ENCODE results near the gene PAX8.
A peak's percentile ranks its signal among the peaks of the same experiment; 100 is the strongest.

PAX8 gene

DNA sequence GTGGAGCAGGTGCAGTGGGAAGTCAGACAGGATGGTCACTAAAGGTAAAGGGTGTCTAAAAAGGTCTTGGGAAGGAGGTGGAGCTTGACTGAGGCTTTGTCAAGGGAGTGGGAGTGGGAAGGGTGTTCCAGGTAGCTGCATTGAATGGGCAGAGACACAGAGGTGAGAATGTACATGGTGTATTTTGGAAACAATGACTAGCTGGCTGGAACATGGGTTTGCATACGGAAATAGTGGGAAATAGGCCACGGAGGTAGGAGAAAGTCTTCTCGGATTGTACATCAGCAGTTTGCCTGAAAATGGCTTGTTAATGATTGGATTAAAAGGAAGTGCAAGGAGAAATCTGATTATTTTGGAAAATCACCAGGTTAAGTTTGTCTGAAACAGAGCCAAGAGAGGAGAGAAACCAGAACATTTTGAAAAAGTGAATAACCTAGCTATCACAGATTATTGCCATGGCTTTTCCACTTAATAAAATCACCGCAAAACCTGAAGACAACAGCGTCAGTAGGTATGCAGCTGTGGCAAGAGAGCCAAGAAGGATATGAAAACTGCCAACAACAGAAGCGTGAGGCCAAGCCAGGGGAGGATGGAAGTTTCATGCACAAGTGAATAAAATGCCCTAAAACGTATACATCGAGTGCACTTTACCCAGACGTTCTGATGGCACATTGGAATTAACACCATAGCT is 13.9 kb downstream of the PAX8 start:
- DNase-seq (ENCODE audit: low read depth), result no peak

- DNase-seq (ENCODE audit: low read depth), result no peak
Measured at GRCh38 chr2:113263546-113263945, 15.2 kb downstream of the PAX8 start.

DNA sequence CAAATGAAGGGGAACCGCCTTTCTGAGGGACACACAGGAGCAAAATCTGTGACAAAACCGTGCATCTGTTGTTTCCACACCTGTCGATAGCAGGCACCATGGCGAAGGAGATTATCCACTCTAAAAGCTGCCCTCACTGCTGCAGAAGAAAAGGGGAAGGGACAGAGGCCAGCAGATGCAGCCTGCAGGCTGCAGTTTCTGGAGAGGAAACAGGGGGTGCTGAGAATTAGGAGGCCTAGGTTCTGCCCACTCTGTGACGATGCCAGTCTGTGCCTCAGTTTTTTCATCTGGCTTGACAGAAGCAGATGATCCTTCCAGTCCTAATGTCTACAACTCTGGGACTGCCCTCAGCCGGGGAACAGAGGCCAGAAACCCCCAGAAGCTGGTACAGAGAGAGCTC is 17.7 kb downstream of the PAX8 start:
- no peak for DNase-seq (ENCODE audit: low read depth)

- no peak for DNase-seq (ENCODE audit: low read depth)
Measured at GRCh38 chr2:113258471-113259147, 20.1 kb downstream of the PAX8 start.

DNA sequence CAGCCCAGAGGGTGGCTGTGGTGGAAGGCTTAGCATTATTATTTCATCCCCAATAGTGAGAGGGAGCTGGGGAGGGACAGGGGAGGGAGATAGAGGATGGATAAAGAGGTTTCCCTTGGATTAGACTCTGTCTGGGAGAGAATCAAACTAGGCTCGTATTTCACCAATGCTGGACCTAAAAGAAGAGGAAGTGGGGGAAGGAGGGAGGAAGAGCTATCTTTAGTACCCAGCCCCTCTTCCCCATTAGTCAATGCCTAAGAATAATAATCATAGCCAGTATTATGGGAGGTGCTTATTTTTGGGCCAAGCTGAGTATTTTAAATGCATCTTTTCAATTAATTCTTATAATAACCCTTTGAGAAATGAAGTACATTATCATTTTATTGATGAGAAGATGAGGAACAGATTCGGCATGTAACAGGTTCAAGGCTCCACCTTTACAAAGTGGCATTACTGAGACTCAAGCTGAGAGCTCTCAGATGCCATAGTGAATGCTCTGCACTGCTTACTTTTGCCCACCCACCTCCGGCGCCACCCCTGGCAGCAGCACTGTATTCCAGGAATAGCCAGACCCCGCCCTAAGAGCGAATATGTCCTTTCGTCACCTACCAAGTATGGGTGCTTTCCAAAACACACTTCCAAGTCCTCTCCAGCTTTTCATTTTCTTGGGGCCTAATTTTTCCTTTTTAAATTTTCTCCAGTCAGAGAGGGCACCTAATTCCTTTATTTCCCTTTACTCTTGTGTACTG is 21.0 kb downstream of the PAX8 start:
- DNase-seq (ENCODE audit: low read depth), result no peak

DNA sequence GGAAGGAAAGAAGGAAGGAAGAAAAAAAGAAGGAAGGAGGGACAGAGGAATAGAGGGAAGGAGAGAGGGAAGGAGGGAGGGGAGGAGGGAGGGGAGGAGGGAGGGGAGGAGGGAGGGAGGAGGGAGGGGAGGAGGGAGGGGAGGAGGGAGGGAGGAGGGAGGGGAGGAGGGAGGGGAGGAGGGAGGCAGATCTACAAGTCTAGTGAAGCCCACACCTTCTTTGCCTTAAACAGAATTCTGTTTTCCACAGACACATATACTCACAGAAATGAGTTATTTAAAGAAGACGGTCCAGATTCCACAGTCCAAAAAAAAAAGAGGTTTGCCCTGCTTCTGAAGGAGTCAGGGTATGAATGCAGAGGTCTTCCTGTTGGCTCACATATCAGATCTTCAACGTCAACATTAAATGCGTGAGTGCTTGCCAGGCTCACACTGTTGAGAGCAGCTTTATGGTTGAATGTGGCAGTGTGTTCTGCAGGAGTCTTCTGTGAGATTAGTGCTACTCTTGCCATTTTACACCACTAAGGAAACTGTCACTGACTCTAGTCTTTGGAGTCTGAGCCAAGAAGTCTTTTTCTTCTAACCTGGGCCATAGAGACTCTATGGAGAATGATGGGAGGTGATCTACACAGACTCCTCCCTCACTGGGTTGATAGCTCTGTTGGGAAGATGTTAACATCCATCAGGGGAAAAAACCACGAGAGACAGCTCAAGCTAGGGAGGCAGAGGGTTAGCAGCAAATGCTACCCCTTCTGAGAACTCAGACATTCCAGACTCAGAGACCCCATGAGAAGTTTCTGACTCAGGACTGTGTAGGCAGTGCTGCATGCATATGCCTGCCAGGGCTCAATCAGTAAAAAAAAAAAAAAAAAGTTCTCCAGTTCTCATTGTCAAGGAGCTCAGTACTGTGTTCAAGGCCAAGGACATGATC is 23.3 kb downstream of the PAX8 start:
- no peak for DNase-seq (ENCODE audit: low read depth)

DNA sequence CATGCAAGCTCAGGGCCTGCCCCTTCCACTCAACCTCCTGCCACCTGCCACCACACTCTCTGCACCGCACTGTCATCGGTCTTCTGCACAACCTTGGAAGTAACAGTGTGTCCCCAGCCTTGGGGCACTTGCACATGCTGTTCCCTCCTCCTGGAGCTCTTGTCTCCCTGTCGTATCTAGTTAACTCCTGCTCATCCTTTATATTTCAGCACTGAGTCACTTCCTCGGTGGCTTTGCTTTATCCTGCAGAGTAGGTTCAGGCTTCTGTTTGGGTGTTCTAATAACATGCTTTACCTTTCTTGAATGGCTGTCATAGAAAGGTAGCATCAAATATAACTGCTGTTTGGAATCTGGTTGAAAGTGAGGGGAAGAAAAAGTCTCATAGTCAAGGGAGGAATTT is 25.3 kb downstream of the PAX8 start:
- no peak for DNase-seq (ENCODE audit: low read depth)

- DNase-seq (ENCODE audit: low read depth), result no peak
Measured at GRCh38 chr2:113252047-113252590, 26.6 kb downstream of the PAX8 start.

DNA sequence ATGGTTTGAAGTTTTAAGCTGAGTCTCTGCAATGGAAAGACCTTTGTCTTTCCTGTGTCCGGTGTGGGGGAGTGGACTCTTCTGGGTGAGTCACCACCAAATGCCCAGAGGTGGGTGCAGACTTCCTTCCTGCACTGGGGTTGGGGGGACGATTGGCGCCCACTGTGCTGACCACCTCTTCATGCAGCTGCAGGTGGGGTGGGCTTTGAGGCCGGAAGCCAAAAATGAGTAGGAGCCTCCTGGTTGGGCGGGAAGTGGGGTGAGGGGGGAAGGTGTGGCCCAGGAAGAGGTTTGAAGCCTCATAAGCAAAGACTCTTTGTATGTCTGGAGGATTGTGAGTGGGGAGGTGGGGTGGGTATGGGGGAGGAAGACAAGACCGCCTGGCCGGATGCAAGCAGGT is 27.6 kb downstream of the PAX8 start:
- peak; percentile 17 for DNase-seq (ENCODE audit: low read depth)

- DNase-seq (ENCODE audit: low read depth), result peak; percentile 56
Measured at GRCh38 chr2:113248997-113249770, 29.5 kb downstream of the PAX8 start.

DNA sequence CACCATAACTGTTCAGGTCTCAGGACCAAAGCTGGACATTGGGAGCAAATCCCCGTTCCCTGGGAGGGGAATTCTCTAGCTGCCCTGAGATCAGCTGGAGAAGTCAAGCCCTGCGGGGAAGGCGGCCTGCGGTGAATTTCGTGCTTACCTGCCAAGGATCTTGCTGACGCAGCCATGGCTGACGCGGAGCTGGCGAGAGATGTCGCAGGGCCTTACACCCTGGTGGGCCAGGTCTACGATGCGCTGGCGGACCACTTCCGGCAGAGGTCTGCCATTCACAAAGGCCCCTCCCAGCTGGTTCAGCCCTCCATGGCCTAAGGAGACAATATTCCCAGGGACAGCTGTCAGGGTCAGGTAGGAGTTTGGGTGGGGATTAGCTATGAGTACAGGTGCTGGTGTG is 32.1 kb downstream of the PAX8 start:
- DNase-seq (ENCODE audit: low read depth), result no peak

DNA sequence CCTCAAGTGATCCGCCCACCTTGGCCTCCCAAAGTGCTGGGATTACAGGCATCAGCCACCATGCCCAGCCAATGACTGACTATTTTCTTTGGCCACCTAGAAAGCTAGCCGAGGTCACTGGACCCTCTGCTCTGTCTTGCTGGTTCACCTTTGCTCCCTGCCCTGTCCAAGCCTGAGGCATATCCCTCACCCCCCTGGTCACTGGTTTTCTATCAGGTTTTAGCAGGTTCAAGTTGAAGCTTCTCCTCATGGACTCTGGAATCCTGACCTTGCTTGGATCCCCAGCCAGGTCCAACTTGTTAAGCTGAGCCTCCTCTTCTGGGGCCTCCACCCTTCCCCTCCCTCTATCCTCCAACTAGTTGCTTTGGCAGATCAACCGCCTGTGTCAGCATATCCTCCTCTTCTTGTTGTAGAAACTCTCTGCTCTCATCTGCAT is 33.4 kb downstream of the PAX8 start:
- DNase-seq (ENCODE audit: low read depth), result no peak

- DNase-seq (ENCODE audit: low read depth), result no peak
Measured at GRCh38 chr2:113242327-113242726, 36.4 kb downstream of the PAX8 start.

GRCh38 chr2:113240915-113241911 is 37.5 kb downstream of the PAX8 start:
- DNase-seq (ENCODE audit: low read depth), result no peak

DNA sequence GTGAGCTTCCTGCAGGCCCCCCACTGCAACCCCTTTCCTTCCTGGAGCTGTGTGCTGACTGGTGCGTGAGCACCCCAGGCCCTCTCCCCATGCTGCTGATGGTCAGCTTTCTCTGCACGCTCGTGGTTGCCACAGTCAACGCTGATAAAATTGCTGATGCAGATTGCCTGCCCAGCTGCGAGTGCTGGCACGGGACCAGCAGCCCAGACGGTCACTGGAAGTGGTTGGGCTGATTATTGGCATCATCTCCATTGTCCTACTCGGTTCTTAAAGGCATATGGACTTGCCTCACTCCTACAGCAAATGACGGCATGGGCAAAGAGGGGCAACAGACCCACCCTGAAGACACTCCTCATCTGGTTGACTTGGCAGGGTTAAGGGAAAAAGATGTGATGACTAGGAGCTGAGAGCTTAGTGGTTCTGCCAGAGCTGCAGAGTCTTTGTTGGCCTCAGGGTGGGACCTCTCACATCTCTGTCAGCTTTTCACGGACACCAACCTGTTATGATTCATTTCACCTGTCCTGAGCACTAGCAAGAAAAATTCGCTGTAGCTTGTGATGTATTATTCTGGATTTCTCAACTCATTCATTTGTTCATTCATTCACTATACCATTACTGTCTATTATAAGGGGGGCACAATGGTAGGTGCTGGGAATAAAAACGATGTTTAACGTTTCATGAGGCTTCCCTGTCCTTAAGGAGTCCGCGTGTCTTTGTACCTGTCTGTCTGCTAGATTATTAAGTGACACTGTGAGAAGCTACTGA is 38.4 kb downstream of the PAX8 start:
- no peak for DNase-seq (ENCODE audit: low read depth)

DNA sequence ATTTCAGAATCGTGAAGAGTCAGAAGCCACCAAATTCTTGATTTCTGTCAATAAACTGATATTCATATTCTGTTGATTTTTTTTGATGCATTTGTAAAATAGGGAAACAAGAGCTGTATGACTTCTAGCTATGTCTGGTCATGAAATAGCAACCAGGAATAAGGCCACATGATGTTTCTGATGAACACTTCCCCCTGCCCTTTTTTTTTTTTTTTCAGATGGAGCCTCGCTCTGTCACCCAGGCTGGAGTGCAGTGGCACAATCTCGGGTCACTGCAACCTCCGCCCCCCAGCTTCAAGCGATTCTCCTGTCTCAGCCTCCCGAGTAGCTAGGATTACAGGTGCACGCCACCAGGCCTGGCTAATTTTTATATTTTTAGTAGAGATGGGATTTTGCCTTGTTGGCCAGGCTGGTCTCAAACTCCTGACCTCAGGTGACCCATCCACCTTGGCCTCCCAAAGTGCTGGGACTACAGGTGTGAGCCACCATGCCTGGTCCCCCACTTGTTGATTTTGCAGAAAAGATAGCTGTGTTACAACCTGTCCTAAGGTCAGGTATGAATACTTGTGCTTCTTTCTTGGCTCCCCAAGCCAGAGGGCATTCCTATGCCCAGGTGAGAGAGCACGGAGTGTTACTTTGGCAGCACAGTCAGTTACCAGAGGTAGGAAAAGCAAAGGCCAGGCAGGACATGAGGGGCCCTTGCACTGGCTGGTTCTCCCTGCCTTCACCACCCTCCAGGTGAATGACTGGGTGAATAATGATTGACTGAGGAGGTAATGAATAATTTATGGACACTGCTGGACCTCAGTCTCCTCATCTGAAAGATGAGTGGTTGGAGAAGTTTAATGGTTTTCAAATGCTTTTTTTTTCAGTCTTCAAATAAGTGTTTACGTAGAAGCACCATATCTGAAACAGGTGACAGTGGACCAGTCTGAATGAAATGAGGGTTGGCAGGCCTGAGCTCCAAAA is 39.6 kb downstream of the PAX8 start:
- DNase-seq (ENCODE audit: low read depth), result no peak

GRCh38 chr2:113237604-113238160 is 41.0 kb downstream of the PAX8 start:
- no peak for DNase-seq (ENCODE audit: low read depth)
